HG03064 (cell line): ENCODE results near the gene TRIM61.

Experiments
- ATAC-seq: cut with Tn5 transposase; IDR thresholded peaks from one replicate; pipeline ENCODE4 v1.9.1; 2021; ENCODE audit warnings: low read depth; ENCODE audit not compliant: unreplicated experiment

The TRIM61 gene

GRCh38 chr4:164918956-164919355, 58.5 kb downstream of the TRIM61 start:
- no peak for ATAC-seq
